ENCODE results near the gene NAV2.

NAV2 gene

GRCh38 chr11:19712281-19713195 is at the start of gene NAV2:
Gene NAV2, plus strand, starts transcription at chr11:19712837. Its CDS starts 859 bp downstream, at chr11:19713696.
- DNase-seq = peak; percentile 62 to 71

GRCh38 chr11:19663206-19663605 is 49.4 kb upstream of the NAV2 start:
- no peak for DNase-seq

DNA sequence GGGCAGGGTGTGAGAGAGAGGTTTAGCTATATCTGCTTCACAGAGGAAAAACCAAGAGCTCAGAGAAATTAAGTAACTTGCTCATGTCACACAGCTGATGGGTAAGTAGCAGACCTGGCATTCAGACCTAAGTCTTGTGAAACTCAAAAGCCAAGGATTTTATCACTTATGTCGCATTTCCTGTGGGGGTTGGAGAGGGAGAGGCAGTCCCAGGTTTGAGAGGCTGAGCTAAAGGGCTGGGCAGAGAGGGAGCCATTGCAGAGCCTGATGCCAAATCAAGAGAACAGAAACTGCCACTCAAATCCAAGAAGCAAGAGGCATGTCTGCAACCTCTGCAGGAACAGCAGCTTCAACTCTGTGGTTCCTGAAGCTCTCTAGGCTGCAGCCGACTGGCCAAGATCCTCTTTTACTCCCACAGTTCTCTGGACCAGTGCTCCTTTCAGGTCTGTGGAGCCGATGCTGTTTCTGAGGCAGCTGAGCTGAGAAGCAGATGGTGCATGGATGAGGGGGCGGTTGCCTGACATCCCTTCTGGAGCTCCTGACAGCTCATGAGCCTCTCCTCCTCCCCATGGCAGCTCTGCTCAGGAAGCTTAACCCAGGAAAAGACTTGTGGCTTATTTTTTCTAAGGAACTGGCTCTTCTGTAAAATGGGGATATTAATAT is 47.6 kb upstream of the NAV2 start:
- DNase-seq = no peak

- DNase-seq = no peak
Observed at GRCh38 chr11:19666951-19667350, 45.7 kb upstream of the NAV2 start.

DNA sequence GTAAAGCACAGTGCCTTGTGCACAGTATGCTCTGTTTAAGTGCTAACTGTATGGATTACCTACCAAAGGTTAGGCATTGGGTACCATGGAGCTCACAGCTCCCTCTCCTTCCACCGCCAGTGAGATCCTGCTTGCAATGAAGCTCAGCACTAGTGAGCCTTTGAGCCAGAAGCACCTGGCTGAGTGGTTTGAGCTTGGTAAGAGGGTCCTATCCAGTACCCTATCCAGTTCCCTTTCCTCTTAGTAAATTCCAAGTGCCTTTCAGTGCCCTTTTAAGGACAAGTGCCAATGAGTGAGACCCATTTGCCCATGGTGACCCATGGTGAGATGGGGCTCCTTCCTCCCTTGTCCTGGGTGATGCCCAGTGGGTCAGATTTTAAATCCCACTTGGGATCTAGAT is 43.1 kb upstream of the NAV2 start:
- no peak for DNase-seq

DNA sequence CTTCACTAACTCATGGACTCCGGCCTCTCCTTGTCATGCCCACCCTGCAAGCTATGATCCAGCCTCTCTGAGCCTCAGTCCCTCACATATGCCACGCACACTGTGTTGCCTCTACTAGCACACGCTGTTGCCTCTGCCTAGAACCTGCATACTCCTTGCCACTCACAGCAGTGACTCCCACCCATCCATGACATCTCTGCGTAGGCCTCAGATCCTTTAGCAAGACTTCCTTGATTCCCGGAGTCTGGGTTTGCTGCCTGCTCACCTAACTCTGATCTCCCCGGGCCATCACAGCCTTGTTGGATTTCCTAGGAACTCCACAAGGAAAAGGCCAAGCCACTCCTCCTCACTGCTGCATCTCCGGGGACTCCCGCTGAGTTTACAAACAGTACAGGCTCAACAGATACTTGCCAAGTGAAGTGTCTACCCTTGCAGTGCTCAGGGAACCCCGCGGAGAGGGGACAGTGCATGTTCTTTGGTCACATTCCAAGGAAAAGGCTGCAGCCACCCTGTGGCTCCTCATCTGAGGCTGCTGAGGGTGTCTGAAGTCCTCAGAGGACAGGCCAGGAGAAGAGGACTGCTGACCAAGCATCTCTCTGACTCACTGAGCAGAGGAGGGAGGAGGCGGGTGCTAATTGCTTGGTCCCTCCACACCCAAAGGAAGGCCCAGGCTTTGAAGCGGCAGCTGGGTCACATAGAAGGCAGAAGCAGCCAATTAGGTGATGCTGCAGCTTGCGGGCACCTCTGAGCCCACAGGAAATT is 42.4 kb upstream of the NAV2 start:
- DNase-seq = no peak

- DNase-seq = no peak
Observed at GRCh38 chr11:19672586-19673206, 39.9 kb upstream of the NAV2 start.

GRCh38 chr11:19673924-19674729 is 38.5 kb upstream of the NAV2 start:
- DNase-seq = no peak

DNA sequence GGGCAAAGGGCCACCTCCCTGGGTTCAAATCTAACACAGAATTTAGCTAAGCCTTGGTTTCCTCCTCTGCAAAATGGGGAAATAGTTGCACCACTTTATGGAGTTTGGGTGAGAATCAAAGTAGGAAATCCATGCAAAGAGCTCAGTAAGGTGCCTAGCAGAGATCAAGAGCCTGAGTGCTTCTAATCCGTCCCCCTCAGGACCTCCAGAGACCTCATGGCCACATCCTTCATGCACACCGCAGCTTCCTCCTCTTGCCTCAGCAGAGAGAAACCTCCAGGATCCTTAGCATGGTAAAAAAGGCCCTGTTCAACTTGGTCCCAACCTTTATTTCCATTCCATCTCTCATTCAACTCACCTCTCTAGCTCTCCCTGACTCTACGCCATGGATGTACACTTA is 37.8 kb upstream of the NAV2 start:
- no peak for DNase-seq

GRCh38 chr11:19675397-19675796 is 37.2 kb upstream of the NAV2 start:
- DNase-seq = no peak

GRCh38 chr11:19676475-19677380 is 35.9 kb upstream of the NAV2 start:
- no peak for DNase-seq

DNA sequence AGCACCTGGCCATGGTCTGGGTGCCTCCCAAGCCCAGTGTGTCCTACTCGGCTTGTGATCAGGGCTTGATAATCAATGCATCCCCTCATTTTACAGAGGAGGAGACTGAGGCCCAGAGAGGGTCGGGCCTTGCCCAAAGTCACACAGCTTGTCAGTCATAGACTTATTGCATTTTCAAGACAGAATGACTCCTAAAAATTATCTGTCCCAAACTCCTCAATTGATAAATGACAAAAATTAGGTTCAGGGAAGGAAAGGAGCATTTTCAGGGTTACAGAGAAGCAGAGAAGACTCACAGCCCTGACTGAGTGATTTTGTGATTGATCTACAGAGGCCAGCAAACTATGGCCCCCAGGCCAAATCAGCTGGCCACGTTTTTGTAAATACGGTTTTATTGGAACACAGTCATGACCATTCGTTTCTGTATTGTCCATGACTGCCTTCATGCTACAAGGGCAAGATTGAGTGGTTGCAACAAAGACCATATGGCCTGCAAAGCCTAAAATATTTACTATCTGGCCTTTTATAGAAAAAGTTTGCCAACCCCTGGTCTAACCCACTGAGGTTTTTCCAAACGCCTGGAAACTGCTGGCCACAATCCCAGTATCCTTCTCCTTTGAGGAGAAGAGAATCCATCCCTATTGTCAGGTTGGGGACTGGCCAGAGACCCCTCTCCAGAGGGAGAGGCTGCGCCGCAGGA is 35.1 kb upstream of the NAV2 start:
- DNase-seq = no peak

GRCh38 chr11:19679952-19680828 is 32.4 kb upstream of the NAV2 start:
- DNase-seq = no peak

DNA sequence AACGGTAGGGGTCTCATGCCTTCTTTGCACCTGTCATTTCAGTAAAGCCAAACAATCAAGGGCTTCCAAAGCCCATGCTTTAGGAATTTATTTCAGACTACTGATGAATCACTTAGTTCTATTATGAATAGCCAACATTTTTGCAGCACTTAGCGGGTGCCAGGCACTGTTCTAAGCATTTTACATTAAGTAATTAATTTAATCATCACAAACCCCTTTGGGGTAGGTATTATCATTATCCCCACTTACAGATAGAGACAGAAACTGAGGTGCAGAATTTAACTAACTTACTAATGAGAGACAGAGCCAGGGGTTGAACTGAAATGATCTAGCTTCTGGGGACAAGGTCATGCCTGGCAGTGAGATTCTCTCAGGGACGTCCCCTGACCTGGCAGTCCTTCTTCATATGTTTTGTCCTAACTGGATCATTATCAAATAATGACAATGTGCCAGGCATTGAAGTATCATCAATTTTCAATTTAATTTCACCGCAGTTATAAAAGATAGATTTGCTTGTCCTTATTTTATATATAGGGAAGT is 31.7 kb upstream of the NAV2 start:
- no peak for DNase-seq

DNA sequence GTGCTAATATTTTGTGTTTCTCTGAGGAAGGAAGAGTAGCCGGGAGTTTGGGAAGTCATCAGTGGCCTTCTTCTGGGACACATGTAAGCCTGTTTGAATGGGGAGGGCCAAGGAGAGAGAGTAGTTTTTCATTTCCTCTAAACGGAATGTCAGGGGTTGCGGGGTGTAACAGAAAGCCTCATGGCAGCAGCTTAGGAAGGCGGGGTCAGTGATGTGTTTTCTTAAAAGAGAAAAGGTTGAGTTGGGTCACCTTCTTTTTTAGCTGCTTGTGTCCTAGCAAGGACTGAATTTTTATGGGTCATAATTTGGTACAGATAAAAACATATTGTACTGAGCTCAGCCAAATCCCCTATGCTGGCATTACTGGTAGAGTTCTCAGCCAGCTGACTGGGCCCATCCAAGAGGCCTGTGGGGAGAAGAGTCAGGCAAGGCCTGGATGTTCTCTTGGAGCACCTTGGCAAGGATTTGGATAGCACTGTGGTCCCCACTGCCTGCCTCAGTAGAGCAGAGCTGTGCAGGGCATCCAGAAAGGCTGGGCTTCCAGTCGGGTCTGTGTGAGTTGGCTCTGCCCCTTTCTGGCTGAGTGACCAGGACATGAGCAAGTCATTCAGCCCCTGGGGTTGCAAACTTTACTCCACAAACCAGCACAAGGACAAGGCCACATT is 29.4 kb upstream of the NAV2 start:
- DNase-seq = no peak

- no peak for DNase-seq
Observed at GRCh38 chr11:19683862-19684491, 28.7 kb upstream of the NAV2 start.

GRCh38 chr11:19686234-19686633 is 26.4 kb upstream of the NAV2 start:
- DNase-seq = no peak

DNA sequence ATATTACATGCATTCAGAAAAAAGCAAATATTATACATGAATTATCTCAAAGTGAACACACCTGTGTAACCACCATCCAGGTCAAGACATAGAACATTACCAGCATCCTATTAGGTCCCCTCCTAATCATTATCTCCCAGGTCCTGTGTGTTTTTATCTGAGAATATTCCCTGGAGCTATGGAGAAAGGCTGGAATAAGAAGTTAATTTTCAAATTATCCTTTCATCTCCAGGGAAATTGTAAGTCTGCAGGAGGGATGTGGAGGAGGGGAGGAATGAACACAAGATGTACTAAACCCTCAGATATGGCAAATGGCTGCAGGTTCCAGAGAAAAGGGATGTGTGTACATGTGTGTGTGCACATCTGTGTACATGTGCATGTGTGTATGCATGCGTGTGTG is 25.2 kb upstream of the NAV2 start:
- DNase-seq = no peak
